ENCODE results near the gene EFEMP2. TPM values are rescaled to one million over a fixed set of nuclear protein-coding genes. Genes with fewer than 3 reads are reported as not detected.

The EFEMP2 gene
- total RNA-seq, 4 donors from 2014 or later = 70.7 to 125 (median 91.4) TPM

DNA sequence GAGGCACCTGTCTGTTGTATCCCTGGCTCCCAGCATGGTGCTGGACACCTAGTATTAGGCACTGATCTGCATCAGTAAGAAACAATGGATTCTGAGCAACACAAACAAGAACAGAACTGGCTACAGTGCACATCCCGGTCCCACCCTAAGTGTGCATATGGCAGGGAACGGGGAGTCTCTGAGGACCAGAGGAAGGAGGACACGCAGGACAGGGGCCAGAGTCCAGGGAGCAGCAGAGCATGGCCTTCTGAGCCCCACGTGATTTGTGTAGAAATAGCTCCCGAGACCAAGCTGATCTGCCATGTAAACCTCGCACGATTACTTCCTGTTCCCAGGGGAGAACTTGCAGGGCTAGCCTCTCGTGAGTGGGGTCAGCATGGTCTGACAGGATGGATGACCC, 51.5 kb downstream of the EFEMP2 start:
- peaks cover 4 to 15% of the 10 kb centered on the region in 2 donors for H3K4me1 ChIP-seq
- 24 to 31% methylated on average over 6 to 8 of the region's 8 CpGs for WGBS, 2 donors
- peak; percentile 51 to 60 for DNase-seq
- H3K36me3 ChIP-seq = no peaks in the 10 kb centered on the region
- no peaks in the 10 kb centered on the region for H3K27me3 ChIP-seq
- TF ChIP-seq POLR2A (IDR thresholded peaks at IDR 0.05) = no peak
- no peak for TF ChIP-seq CTCF (IDR thresholded peaks at IDR 0.05)
- no peak overlapping the region for H3K27ac ChIP-seq
- intact Hi-C loops (cut with DNase I) = no loop called here
- no peak overlapping the region for H3K4me3 ChIP-seq (replicated peaks in 1 of 3)
- H3K9me3 ChIP-seq = no peaks in the 10 kb centered on the region

- peak; percentile 93 to 96 for DNase-seq
- peak overlapping the region; percentile 71 to 89 (median 72) for H3K27ac ChIP-seq
- WGBS, 2 donors = 7 to 26% methylated on average over 16 to 69 of the region's 74 CpGs
- H3K4me3 ChIP-seq (replicated peaks in 1 of 3) = peak overlapping the region; percentile 41 to 67 (median 64)
- peaks cover 4 to 15% of the 10 kb centered on the region in 2 donors for H3K4me1 ChIP-seq
- H3K27me3 ChIP-seq = no peaks in the 10 kb centered on the region
- intact Hi-C loops (cut with DNase I) = loop anchor here (5.0 kb wide), 1 partner anchor 101 kb away; no protein-coding TSS in a partner anchor
- no peaks in the 10 kb centered on the region for H3K36me3 ChIP-seq
- H3K9me3 ChIP-seq = no peaks in the 10 kb centered on the region
- TF ChIP-seq CTCF (IDR thresholded peaks at IDR 0.05) = peak; percentile 93 to 100 (median 99)
- peak in 1 of 2 donors; percentile 40 for TF ChIP-seq POLR2A (IDR thresholded peaks at IDR 0.05)
Observed at GRCh38 chr11:65817835-65818680, 54.5 kb downstream of the EFEMP2 start.

- TF ChIP-seq POLR2A (IDR thresholded peaks at IDR 0.05) (no peak), CTCF (IDR thresholded peaks at IDR 0.05) (no peak)
- no peaks in the 10 kb centered on the region for H3K36me3 ChIP-seq
- no peaks in the 10 kb centered on the region for H3K9me3 ChIP-seq
- peak overlapping the region in 2 of 3 donors; percentile 64 to 67 for H3K4me3 ChIP-seq (replicated peaks in 1 of 3)
- 76% methylated on average over 5 of the region's 5 CpGs for WGBS, 2 donors
- intact Hi-C loops (cut with DNase I) = loop anchor here (5.0 kb wide), 1 partner anchor 100 kb away; no protein-coding TSS in a partner anchor
- no peaks in the 10 kb centered on the region for H3K27me3 ChIP-seq
- peak overlapping the region in 2 of 3 donors; percentile 71 to 89 for H3K27ac ChIP-seq
- peaks cover 4 to 15% of the 10 kb centered on the region in 2 donors for H3K4me1 ChIP-seq
- no peak for DNase-seq
Observed at GRCh38 chr11:65817312-65817834, 55.2 kb downstream of the EFEMP2 start.

- DNase-seq = no peak
- Histone ChIP-seq H3K9me3 (no peaks in the 10 kb centered on the region), H3K36me3 (no peaks in the 10 kb centered on the region), H3K27me3 (no peaks in the 10 kb centered on the region), H3K27ac (no peak overlapping the region), H3K4me3 (replicated peaks in 1 of 3) (no peak overlapping the region), H3K4me1 (peaks cover 4 to 15% of the 10 kb centered on the region in 2 donors)
- no peak for TF ChIP-seq CTCF (IDR thresholded peaks at IDR 0.05)
- TF ChIP-seq POLR2A (IDR thresholded peaks at IDR 0.05) = no peak
- 95 to 100% methylated on average over 3 of the region's 3 CpGs for WGBS, 2 donors
- intact Hi-C loops (cut with DNase I) = loop anchor here (5.0 kb wide), 1 partner anchor 99 kb away; no protein-coding TSS in a partner anchor
Observed at GRCh38 chr11:65816696-65817095, 55.9 kb downstream of the EFEMP2 start.

Other genes with a start within 250 kb of the EFEMP2 start
- 10 to 100 TPM; 19.2 to 40.6 (median 32.7) TPM for gene SIPA1, start 234.7 kb downstream of the EFEMP2 start, total RNA-seq
- gene RELA, start 209.9 kb downstream of the EFEMP2 start, total RNA-seq = 10 to 100 TPM; 40.3 to 55.8 (median 48.7) TPM
- gene KAT5, start 160.5 kb downstream of the EFEMP2 start, total RNA-seq = 100 to 1,000 TPM in 1 of 4 donors, 10 to 100 TPM in 3; 78.5 to 114 (median 81.1) TPM
- gene RNASEH2C, start 152.0 kb downstream of the EFEMP2 start, total RNA-seq = 100 to 1,000 TPM in 3 of 4 donors, 10 to 100 TPM in 1; 48.8 to 135 (median 118) TPM
- 10 to 100 TPM; 21.8 to 43.2 (median 25.3) TPM for gene AP5B1, start 91.8 kb downstream of the EFEMP2 start, total RNA-seq
- gene OVOL1, start 85.7 kb downstream of the EFEMP2 start, total RNA-seq = 1 to 10 TPM; 1.1 to 6.6 (median 5.2) TPM
- gene SNX32, start 38.8 kb downstream of the EFEMP2 start, total RNA-seq = under 1 TPM in 1 of 4 donors, not detected in 3; 0.45 TPM
- 100 to 1,000 TPM; 330 to 581 (median 494) TPM for gene CFL1, start 14.6 kb downstream of the EFEMP2 start, total RNA-seq
- gene MUS81, start 12.4 kb downstream of the EFEMP2 start, total RNA-seq = 10 to 100 TPM; 31.8 to 61.9 (median 42.5) TPM
- 1 to 10 TPM in 3 of 4 donors, under 1 TPM in 1; 0.67 to 7.6 (median 2.7) TPM for gene CTSW, start 7.0 kb upstream of the EFEMP2 start, total RNA-seq
- gene FIBP, start 15.7 kb upstream of the EFEMP2 start, total RNA-seq = 100 to 1,000 TPM in 2 of 4 donors, 10 to 100 TPM in 2; 65.9 to 128 (median 109) TPM
- 10 to 100 TPM; 29.8 to 73.8 (median 42.9) TPM for gene CCDC85B, start 17.9 kb upstream of the EFEMP2 start, total RNA-seq
- gene FOSL1, start 27.6 kb upstream of the EFEMP2 start, total RNA-seq = 1 to 10 TPM in 3 of 4 donors, under 1 TPM in 1; 0.33 to 1.6 (median 1.5) TPM
- 10 to 100 TPM; 17.7 to 27.1 (median 20.9) TPM for gene C11orf68, start 46.3 kb upstream of the EFEMP2 start, total RNA-seq
- 100 to 1,000 TPM in 3 of 4 donors, 10 to 100 TPM in 1; 82.0 to 184 (median 132) TPM for gene DRAP1, start 46.6 kb upstream of the EFEMP2 start, total RNA-seq
- under 1 TPM in 1 of 4 donors, not detected in 3; 0.33 TPM for gene TSGA10IP, start 72.7 kb upstream of the EFEMP2 start, total RNA-seq
- gene SART1, start 88.9 kb upstream of the EFEMP2 start, total RNA-seq = 10 to 100 TPM; 22.2 to 46.1 (median 24.2) TPM
- 10 to 100 TPM; 25.3 to 39.4 (median 28.3) TPM for gene EIF1AD, start 129.4 kb upstream of the EFEMP2 start, total RNA-seq
- 10 to 100 TPM; 66.9 to 86.7 (median 78.3) TPM for gene BANF1, start 129.7 kb upstream of the EFEMP2 start, total RNA-seq
- 10 to 100 TPM in 3 of 4 donors, 1 to 10 TPM in 1; 7.1 to 53.1 (median 30.6) TPM for gene CST6, start 139.2 kb upstream of the EFEMP2 start, total RNA-seq
- gene CATSPER1, start 153.7 kb upstream of the EFEMP2 start, total RNA-seq = not detected
- 100 to 1,000 TPM in 2 of 4 donors, 10 to 100 TPM in 2; 49.2 to 154 (median 118) TPM for gene GAL3ST3, start 176.4 kb upstream of the EFEMP2 start, total RNA-seq
- gene SF3B2, start 179.6 kb upstream of the EFEMP2 start, total RNA-seq = 100 to 1,000 TPM; 149 to 231 (median 158) TPM
- 10 to 100 TPM; 39.6 to 67.7 (median 59.7) TPM for gene PACS1, start 197.5 kb upstream of the EFEMP2 start, total RNA-seq